ENCODE measurements around the gene HPRT1.
A peak's percentile ranks its signal among the peaks of the same experiment; 100 is the strongest.
"Not testable (repeated sequence)": the region's sequence is repeated elsewhere in the genome, so short reads cannot be mapped to it uniquely, and the experiment has no call there.

Gene HPRT1, protein sequence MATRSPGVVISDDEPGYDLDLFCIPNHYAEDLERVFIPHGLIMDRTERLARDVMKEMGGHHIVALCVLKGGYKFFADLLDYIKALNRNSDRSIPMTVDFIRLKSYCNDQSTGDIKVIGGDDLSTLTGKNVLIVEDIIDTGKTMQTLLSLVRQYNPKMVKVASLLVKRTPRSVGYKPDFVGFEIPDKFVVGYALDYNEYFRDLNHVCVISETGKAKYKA

DNA sequence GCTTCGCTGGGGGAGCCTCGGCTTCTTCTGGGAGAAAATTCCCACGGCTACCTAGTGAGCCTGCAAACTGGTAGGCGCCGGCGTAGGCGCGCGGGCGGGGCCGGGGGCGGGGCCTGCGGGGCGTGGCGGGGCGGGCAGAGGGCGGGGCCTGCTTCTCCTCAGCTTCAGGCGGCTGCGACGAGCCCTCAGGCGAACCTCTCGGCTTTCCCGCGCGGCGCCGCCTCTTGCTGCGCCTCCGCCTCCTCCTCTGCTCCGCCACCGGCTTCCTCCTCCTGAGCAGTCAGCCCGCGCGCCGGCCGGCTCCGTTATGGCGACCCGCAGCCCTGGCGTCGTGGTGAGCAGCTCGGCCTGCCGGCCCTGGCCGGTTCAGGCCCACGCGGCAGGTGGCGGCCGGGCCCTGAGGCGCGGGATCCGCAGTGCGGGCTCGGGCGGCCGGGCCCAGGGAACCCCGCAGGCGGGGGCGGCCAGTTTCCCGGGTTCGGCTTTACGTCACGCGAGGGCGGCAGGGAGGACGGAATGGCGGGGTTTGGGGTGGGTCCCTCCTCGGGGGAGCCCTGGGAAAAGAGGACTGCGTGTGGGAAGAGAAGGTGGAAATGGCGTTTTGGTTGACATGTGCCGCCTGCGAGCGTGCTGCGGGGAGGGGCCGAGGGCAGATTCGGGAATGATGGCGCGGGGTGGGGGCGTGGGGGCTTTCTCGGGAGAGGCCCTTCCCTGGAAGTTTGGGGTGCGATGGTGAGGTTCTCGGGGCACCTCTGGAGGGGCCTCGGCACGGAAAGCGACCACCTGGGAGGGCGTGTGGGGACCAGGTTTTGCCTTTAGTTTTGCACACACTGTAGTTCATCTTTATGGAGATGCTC, at the start of gene HPRT1:
HPRT1 (plus strand) TSS at position 161 of the 857 bp plus-strand sequence; CDS start at position 308, 147 bp downstream.
- DNase-seq (ENCODE audit: low read depth) = peak; percentile 72

DNA sequence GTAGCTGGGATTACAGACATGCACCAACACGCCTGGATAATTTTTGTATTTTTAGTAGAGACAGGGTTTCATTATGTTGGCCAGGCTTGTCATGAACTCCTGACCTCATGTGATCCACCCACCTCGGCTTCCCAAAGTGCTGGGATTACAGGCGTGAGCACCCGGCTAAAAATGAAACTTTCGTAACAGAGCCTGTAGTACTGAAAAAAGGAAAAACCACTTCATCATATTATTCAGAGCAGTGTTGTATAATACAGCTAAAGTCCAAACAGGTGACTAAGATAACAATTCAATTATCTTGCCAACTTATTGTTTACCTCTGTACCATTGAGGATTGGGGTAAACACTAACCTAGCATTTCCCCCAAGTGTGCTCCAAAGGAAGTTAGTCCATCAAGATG, 43.9 kb upstream of the HPRT1 start:
- no peak for DNase-seq (ENCODE audit: low read depth)

DNA sequence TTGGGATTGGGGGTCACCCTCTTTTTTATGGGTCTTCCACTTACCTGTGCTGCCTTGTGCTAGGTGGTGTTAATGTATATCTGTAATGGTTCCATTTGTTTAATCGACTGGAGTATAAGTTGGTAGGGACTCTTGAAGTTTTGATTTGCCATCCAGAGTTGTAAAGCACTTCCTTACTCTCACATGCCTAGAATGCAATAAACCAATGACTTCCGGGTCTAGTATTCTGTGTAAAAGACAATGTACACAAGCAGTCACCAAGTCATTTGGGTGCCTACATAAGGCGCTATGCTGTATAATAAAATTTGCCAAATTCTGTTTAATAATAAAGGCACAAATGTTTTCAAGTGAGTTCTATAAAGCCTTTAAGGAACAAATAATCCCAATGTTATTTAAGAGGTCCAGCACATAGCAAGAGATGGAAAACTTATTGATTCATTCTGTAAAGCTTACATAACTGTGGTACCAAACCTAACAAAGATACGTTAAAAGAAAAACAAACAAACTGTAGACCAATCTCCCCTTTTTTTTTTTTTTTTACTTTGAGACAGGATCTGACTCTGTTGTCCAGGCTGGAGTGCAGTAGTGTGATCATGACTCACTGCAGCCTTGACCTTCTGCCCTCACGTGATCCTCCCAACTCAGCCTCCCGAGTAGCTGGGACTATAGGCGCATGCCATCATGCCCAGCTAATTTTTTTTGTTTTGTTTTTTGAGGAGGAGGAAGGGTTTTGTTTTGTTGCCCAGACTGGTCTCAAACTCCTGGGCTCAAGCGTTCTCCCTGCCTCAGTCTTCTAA, 41.5 kb upstream of the HPRT1 start:
- no peak for DNase-seq (ENCODE audit: low read depth)

DNA sequence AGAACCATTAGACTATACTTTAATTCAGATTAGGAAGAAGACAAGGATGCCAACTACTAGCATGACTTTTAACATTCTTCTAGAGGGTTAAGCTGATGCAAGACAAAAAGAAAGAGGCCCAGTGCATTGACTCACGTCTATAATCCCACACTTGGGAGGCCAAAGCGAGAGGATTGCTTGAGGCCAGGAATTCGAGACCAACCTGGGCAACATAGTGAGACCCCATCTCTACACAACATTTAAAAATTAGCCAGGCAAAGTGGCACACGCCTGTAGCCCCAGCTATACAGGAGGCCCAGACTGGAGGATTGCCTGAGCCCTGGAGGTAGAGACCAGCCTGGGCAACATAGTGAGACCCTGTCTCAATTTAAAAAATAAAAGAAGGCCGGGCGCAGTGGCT, 40.2 kb upstream of the HPRT1 start:
- no peak for DNase-seq (ENCODE audit: low read depth)

DNA sequence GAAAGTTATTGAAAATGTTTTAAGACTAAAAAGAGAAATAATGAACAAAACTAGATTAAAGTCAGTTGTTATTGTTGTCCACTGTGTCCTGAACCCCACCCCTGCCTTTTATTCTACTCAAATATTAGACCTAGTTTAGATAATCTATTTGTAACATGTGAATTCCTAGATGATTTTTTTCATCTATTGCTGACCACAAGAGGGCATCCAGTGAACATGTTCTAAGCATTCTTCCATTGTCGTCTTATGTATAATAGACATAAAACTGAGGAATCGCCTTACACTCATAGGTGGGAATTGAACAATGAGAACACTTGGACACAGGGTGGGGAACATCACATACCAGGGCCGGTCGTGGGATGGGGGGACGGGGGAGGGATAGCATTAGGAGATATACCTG, 36.4 kb upstream of the HPRT1 start:
- DNase-seq (ENCODE audit: low read depth) = no peak

DNA sequence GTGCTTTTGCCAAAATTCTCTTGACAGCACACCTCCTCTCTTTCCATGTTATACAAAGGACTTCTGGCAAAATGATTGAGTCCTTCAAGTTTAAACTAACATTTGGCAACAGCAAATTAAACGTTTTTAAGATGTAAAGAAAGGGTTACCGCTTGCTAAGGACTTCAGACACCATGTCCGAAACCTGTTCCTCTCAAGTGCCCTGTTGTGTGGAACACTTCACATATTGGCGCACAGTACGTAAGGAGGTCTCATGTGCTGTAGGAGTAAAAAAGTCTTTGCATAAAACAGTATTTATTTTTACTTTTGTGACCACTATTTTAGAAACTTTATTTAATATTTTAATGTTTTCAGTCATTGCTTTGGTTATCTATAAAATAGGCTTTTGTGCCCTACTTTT, 33.7 kb upstream of the HPRT1 start:
- DNase-seq (ENCODE audit: low read depth) = no peak

DNA sequence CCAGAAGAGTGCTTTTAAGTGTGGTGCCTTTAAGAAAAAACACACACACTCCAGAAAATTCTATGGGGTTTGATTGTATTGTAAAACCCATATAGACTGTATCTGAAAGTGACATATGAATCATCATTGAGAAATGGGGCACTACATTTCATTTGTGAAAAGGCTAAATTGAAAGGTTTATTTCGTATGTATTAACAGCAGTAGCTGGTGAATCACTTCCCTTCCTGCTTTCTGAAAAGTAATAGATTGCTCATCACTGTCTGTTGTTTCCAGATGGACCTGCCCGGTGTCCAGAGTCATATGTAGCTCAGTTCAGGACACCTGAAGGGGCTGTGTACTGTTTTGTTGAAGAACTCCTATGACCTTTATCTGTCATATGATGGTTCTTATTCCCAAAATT, 28.1 kb upstream of the HPRT1 start:
- no peak for DNase-seq (ENCODE audit: low read depth)

DNA sequence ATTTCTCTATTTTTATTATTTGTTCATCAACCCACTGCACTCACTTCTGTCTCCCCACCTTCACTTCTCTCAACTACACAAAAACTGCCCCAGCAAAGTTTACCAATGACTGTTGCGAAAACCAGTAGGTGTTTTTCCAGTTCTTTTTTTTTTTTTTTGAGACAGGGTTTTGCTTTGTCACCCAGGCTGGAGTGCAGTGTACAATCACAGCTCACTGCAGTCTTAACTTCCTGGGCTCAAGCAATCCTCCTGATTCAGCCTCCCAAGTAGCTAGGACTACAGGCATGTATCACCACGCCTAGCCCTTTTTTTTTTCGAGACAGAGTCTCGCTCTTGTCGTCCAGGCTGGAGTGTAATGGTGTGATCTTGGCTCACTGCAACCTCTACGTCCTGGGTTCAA, 24.1 kb upstream of the HPRT1 start:
- DNase-seq (ENCODE audit: low read depth) = no peak

DNA sequence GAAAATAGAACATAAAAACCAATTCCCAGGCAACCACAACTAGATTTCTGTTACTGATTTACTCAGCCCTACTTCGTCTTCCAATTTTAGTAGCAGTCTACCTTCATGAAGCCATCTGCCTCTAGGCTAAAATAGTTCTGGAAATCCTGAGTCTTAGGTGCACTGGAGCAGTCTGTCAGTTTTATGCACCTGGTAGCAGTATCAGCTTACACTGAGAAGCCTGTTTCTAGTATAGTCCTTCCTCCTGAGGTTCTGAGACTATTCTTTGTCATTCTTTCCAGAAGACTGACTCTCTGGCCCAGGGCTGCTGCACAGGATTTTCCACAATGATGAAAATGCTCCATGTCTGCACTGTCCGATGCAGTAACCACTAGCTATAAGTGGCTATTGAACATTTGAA, 16.9 kb upstream of the HPRT1 start:
- no peak for DNase-seq (ENCODE audit: low read depth)

DNA sequence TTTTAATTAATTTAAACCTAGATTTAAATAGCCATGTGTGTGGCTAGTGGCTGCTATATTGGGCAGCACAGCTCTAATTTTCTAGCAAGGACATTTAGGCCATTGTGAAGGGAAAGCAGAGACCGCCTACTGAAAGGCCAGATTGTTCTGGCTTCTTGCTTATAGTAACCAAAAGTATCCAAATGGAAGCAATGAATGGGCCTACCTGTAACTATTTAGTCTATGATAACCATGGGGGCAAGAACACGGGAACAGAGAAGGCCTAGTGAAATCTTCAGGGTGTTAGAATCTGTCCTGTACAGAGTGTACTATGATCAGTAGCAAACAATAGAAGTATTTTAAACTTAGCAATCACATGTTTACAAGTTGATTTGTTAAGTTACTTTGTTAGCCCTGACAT, 16.5 kb upstream of the HPRT1 start:
- DNase-seq (ENCODE audit: low read depth) = no peak

DNA sequence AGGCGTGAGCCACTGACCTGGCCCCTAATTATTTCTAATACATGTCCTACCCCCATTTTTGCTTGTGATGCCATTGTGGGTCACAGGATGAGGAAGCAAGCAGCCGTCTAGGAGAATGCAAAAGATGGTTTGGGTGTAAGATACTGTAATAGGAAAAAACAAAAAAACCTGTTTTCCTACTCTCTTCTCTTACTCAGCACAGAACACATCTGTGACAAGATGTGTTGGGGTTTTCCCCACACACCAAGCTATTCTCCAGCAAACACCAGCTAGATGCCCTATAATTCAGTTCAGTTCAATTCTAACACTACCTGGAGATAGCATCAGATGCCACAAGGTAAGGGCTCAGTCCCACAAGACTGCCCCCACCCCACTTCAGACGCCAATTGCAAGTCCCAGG, 15.3 kb upstream of the HPRT1 start:
- no peak for DNase-seq (ENCODE audit: low read depth)

DNA sequence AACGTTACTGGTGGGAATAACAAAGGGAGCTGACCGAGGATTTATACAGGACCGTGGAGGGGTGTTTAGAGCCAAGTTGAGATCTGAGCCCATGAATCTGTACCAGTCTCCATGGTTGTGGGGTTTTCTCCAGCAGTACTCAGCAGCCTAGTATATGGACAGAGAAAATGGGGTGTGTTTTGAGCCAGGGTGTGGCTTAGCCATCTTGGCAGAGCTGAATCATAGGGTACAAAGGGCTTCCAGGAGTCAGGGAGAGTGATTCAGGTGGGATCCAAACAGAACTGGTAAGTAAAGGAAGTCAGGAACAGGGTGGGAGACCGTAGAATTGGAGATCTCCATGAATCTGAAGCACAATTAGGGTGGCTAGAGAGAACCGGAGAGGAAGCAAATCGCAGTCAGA, 7.4 kb upstream of the HPRT1 start:
- no peak for DNase-seq (ENCODE audit: low read depth)

DNA sequence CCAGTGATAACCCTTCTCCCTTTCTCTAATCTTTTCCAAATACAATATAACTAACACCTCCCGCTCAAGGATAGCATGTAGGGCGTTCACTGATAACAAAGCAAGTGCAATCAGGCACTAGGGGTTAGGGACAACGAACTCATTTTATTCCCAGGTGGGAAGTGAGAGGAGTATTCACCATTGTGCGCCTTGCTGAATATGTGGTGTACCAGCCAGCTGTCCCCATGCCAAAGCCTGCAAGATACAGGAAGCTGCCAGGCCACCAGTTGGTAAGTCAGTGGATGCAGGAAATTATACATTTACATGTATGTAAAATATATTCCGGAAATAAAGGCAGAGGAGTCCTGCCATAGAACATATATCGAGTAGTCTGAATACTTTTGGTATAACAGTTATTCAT, 6.3 kb upstream of the HPRT1 start:
- no peak for DNase-seq (ENCODE audit: low read depth)

DNA sequence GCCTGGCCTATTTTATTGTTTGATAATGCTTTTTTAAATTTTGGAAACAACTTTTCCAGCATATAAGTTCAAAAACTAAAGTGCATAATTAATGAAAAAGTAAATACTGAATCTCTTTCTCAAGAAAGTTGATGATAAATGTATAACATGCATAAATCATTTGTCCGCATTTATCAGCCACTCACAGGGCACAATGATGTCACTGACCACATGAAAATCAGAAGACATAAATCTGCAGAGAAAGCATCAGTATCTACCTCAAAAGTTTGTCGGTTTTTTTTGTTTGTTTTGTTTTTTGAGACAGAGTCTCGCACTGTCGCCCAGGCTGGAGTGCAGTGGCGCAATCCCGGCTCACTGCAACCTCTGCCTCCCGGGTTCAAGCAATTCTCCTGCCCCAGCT, 5.5 kb upstream of the HPRT1 start:
- DNase-seq (ENCODE audit: low read depth) = no peak

DNA sequence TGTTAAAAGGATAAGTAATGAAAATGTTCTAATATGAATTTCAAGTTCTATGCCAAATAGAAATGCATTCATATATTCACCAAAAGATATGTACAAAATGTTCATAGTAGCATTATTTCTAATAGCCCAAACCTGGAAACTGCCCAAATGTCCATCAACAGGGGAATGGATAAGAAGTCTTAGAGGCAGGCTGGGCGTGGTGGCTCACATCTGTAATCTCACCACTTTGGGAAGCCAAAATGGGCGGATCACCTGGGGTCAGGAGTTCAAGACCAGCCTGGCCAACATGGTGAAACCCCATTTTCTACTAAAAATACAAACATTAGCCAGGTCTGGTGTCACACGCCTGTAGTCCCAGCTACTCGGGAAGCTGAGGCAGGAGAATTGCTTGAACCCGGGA, 2.3 kb upstream of the HPRT1 start:
- no peak for DNase-seq (ENCODE audit: low read depth)

DNA sequence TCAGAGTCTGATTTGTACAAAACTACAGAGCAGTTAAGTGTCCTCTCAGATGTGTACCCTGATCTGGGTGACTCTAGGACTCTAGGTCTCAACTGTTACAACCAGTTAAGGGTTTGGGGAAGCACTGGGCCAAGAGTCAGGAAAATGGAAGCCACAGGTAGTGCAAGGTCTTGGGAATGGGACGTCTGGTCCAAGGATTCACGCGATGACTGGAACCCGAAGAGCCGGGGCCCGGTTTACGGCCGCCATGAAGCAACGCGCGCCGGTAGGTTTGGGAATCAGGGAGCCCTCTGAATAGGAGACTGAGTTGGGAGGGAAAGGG, 321 bp upstream of the HPRT1 start:
- no peak for DNase-seq (ENCODE audit: low read depth)

DNA sequence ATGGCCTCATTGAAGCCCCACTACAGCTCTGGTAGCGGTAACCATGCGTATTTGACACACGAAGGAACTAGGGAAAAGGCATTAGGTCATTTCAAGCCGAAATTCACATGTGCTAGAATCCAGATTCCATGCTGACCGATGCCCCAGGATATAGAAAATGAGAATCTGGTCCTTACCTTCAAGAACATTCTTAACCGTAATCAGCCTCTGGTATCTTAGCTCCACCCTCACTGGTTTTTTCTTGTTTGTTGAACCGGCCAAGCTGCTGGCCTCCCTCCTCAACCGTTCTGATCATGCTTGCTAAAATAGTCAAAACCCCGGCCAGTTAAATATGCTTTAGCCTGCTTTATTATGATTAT, 876 bp downstream of the HPRT1 start:
- DNase-seq (ENCODE audit: low read depth) = no peak

DNA sequence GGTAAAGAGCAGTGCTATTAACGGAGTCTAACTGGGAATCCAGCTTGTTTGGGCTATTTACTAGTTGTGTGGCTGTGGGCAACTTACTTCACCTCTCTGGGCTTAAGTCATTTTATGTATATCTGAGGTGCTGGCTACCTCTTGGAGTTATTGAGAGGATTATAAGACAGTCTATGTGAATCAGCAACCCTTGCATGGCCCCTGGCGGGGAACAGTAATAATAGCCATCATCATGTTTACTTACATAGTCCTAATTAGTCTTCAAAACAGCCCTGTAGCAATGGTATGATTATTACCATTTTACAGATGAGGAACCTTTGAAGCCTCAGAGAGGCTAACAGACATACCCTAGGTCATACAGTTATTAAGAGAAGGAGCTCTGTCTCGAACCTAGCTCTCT, 1.5 kb downstream of the HPRT1 start:
- DNase-seq (ENCODE audit: low read depth) = no peak

DNA sequence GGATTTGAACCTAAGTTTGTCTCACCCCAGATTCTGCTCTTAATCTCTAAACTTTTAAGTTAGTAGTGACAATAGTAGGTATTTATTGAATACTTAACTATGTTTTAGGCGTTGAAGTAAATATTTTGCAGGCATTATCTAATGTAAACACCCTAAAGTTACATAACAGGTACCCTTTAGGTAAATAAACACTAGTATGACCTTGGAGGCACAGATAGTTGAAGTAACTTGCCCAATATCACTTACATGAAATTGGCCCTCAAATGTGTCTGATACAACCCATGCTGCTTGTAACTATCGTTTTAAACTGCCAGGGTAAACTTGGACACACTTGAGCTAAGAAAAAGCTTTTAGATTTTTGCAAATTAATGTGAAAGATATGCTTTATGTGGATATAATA, 3.0 kb downstream of the HPRT1 start:
- DNase-seq (ENCODE audit: low read depth) = no peak

DNA sequence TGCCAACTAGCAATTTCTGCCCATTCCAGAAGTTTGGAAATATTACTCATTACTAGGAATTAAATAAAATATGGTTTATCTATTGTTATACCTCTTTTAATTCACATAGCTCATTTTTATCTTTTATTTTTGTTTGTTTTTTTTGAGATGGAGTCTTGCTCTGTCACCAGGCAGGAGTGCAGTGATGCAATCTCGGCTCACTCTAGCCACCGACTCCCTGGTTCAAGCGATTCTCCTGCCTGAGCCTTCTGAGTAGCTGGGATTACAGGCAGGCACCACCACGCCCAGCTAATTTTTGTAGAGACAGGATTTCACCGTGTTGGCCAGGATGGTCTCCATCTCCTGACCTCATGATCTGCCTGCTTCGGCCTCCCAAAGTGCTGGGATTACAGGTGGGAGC, 4.5 kb downstream of the HPRT1 start:
- not testable (repeated sequence) for DNase-seq (ENCODE audit: low read depth)

DNA sequence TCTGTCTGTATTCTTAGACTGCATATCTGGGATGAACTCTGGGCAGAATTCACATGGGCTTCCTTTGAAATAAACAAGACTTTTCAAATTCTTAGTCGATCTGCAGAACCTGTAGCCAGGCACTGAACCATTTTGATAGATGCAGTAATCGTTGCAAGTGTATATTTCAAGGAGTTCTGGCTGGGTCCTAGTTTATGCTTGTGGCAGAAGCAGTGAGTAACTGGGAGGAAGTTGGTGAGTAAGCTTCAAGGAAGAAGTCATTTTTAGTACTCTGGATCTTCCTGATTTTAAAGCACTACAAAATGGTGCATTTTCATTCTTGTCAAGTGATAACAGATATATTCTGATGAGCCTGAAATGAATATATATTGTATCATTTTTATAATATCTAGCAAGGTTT, 9.5 kb downstream of the HPRT1 start:
- no peak for DNase-seq (ENCODE audit: low read depth)

DNA sequence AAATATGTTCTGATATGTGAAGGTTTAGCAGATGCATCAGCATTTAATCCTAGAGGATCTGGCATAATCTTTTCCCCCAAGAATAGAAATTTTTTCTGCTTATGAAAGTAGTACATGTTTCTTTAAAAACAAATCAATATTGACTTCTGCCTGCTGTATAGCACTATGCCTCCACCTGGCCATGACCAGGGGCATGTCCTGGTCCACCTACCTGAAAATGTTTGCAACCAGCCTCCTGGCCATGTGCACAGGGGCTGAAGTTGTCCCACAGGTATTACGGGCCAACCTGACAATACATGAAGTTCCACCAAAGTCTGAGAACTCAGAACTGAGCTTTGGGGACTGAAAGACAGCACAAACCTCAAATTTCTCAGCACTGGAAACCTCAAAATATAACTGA, 10.0 kb downstream of the HPRT1 start:
- DNase-seq (ENCODE audit: low read depth) = no peak

DNA sequence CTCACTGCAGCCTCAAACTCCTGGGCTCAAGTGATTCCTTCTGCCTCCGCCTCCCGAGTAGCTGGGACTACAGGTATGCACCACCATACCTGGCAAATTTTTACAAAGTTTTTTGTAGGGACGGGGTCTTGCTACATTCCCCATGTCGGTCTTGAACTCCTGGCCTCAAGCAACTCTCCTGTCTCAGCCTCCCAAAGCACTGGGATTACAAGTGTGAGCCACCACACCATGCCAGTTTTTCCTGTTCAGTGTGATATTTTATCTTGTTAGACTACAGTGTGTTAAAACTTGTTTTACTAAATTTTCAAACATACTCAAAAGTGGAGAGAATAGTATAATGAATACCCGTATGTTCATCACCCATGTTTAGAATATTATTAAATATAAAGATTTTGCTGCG, 12.1 kb downstream of the HPRT1 start:
- no peak for DNase-seq (ENCODE audit: low read depth)

Data from stimulated activated CD4-positive, alpha-beta T cell treated with anti-CD3 and anti-CD28 coated beads, Interleukin-2, amount 100 ng/mL, for 4 hours (primary cell).